IMR-90 (cell line): Measurements from ENCODE around the gene ANKRD63. TPM values are rescaled to one million over a fixed set of nuclear protein-coding genes. Genes with fewer than 3 reads are reported as not detected.

Source experiments
- ATAC-seq: fragments of 200-7000 bp; cut with Tn5 transposase; 2 replicates; pipeline ENCODE4 v1.9.1; 2020; ENCODE audit warnings: low read depth, mild to moderate bottlenecking, moderate library complexity
- BruUV-seq: library from RNA; stranded (reverse); fragments of 400-500 nt; replicated peaks from 2 replicates; lab custom pipeline; 2021; lab: Mats Ljungman, UMichigan
- CTCF ChIA-PET: fragments of 300-600 bp; formaldehyde crosslinking; extraction: SDS; loops from one replicate; lab custom pipeline; 2021; ENCODE audit warnings: antibody characterized with exemption; lab: Yijun Ruan, JAX
- POLR2A ChIA-PET: fragments of 300-600 bp; sonication (Branson Sonifier 250); formaldehyde crosslinking; loops from one replicate; lab custom pipeline; 2022; ENCODE audit warnings: antibody characterized with exemption; ENCODE audit not compliant: unreplicated experiment; lab: Charles Lee
- DNase-seq: peaks from one replicate; pipeline ENCODE4 v3.0.0; 2013
- H2AFZ ChIP-seq: replicated peaks from 2 replicates; pipeline ENCODE3; 2013; ENCODE audit warnings: low read length, mild to moderate bottlenecking; ENCODE audit not compliant: poor library complexity
- H2AK5ac ChIP-seq: 2 replicates; pipeline ENCODE4 v1.6.1; 2013; ENCODE audit warnings: low read depth, low read length, inconsistent platforms
- H2AK9ac ChIP-seq: replicated peaks from 2 replicates; pipeline ENCODE3; 2013; ENCODE audit warnings: mild to moderate bottlenecking, low read depth, low read length, moderate library complexity; ENCODE audit not compliant: poor library complexity
- H2BK120ac ChIP-seq: 2 replicates; pipeline ENCODE4 v1.6.1; 2013; ENCODE audit warnings: low read depth, low read length, inconsistent platforms
- H2BK15ac ChIP-seq: 3 replicates; pipeline ENCODE4 v1.6.1; 2013; ENCODE audit warnings: low read depth, low read length, inconsistent platforms
- H2BK20ac ChIP-seq: 2 replicates; pipeline ENCODE4 v1.6.1; 2013; ENCODE audit warnings: low read depth, mild to moderate bottlenecking, inconsistent platforms, low read length, moderate library complexity
- H2BK5ac ChIP-seq: 2 replicates; pipeline ENCODE4 v1.6.1; 2013; ENCODE audit warnings: mild to moderate bottlenecking, low read depth, low read length, inconsistent platforms; ENCODE audit not compliant: poor library complexity, severe bottlenecking
- H3K14ac ChIP-seq: replicated peaks from 2 replicates; pipeline ENCODE4 v1.6.1; 2013; ENCODE audit warnings: low read depth, low read length, inconsistent platforms
- H3K18ac ChIP-seq: 2 replicates; pipeline ENCODE4 v1.6.1; 2013; ENCODE audit warnings: low read depth, low read length, control low read depth
- H3K23ac ChIP-seq: 2 replicates; pipeline ENCODE4 v1.6.1; 2013; ENCODE audit warnings: low read depth, low read length, inconsistent platforms
- H3K27ac ChIP-seq: 2 replicates; pipeline ENCODE4 v1.5.1; 2013; ENCODE audit warnings: mild to moderate bottlenecking, control low read depth, low read length; ENCODE audit not compliant: insufficient read depth
- H3K27me3 ChIP-seq: 2 replicates; pipeline ENCODE4 v1.6.1; 2013; ENCODE audit warnings: low read length; ENCODE audit not compliant: control insufficient read depth, insufficient read depth
- H3K36me3 ChIP-seq: 2 replicates; pipeline ENCODE4 v1.6.1; 2013; ENCODE audit warnings: low read length, mixed read lengths; ENCODE audit not compliant: control insufficient read depth, insufficient read depth
- H3K4ac ChIP-seq: 2 replicates; pipeline ENCODE4 v1.6.1; 2013; ENCODE audit warnings: low read depth, low read length, inconsistent platforms
- H3K4me1 ChIP-seq: 2 replicates; pipeline ENCODE4 v1.6.1; 2013; ENCODE audit warnings: low read length, mixed read lengths; ENCODE audit not compliant: control insufficient read depth, insufficient read depth
- H3K4me2 ChIP-seq: 2 replicates; pipeline ENCODE4 v1.6.1; 2013; ENCODE audit warnings: low read depth, mild to moderate bottlenecking, control low read depth, low read length, moderate library complexity
- H3K4me3 ChIP-seq: 2 replicates; pipeline ENCODE4 v1.5.1; 2013; ENCODE audit warnings: low read depth, mild to moderate bottlenecking, control low read depth, low read length, moderate library complexity; ENCODE audit not compliant: insufficient read depth
- H3K56ac ChIP-seq: 2 replicates; pipeline ENCODE4 v1.6.1; 2013; ENCODE audit warnings: low read length, inconsistent platforms; ENCODE audit not compliant: insufficient read depth; ENCODE audit errors: extremely low read depth
- H3K79me1 ChIP-seq, 2 experiments: 2 replicates each; pipeline ENCODE4 v1.6.1; 2013; ENCODE audit warnings: low read length in 2 of 2, inconsistent platforms in 1 of 2, low read depth in 1 of 2
- H3K9ac ChIP-seq: 2 replicates; pipeline ENCODE4 v1.6.1; 2013; ENCODE audit warnings: low read depth, low read length, control low read depth
- H3K9me1 ChIP-seq: 2 replicates; pipeline ENCODE4 v1.6.1; 2013; ENCODE audit warnings: low read length, inconsistent platforms; ENCODE audit not compliant: insufficient read depth
- H3K9me3 ChIP-seq: 2 replicates; pipeline ENCODE4 v1.6.1; 2013; ENCODE audit warnings: low read length; ENCODE audit not compliant: control insufficient read depth, insufficient read depth
- H4K20me1 ChIP-seq: 2 replicates; pipeline ENCODE4 v1.6.1; 2013; ENCODE audit warnings: low read length, inconsistent platforms; ENCODE audit not compliant: insufficient read depth
- H4K5ac ChIP-seq: 2 replicates; pipeline ENCODE4 v1.6.1; 2013; ENCODE audit warnings: mild to moderate bottlenecking, low read depth, low read length, control low read depth
- H4K8ac ChIP-seq, 2 experiments: 2 replicates each; pipeline ENCODE4 v1.6.1; 2013; ENCODE audit warnings: low read depth in 2 of 2, low read length in 2 of 2, control low read depth in 1 of 2, inconsistent platforms in 1 of 2
- H4K91ac ChIP-seq: 2 replicates; pipeline ENCODE4 v1.6.1; 2013; ENCODE audit warnings: low read depth, low read length, inconsistent platforms; ENCODE audit not compliant: insufficient read depth
- CHD1 ChIP-seq: IDR thresholded peaks from 2 replicates; pipeline ENCODE4 v1.6.1; 2012; ENCODE audit warnings: low read depth, low read length, improper control_type of control experiment
- MAZ ChIP-seq: IDR thresholded peaks from 2 replicates; pipeline ENCODE4 v1.6.1; 2012; ENCODE audit warnings: low read depth, mild to moderate bottlenecking, low read length, improper control_type of control experiment, moderate library complexity, borderline replicate concordance
- MXI1 ChIP-seq: IDR thresholded peaks from 2 replicates; pipeline ENCODE4 v1.6.1; 2012; ENCODE audit warnings: low read depth, mild to moderate bottlenecking, low read length, moderate library complexity, borderline replicate concordance
- RAD21 ChIP-seq: IDR thresholded peaks from 2 replicates; pipeline ENCODE4 v1.6.1; 2012; ENCODE audit warnings: low read length, improper control_type of control experiment
- SMC3 ChIP-seq: fragments of 150-350 bp; IDR thresholded peaks from 2 replicates; pipeline ENCODE4 v1.6.1; 2016; ENCODE audit warnings: low read depth, mild to moderate bottlenecking, antibody characterized with exemption, low read length, moderate library complexity
- dilution Hi-C: fragments of 300-500 bp; cut with HindIII; formaldehyde crosslinking; loops from one replicate; pipeline ENCODE4 v1.14.3; 2018; ENCODE audit warnings: low sequenced_read_pairs; ENCODE audit not compliant: unreplicated experiment
- in situ Hi-C: fragments of 300-500 bp; cut with MboI; formaldehyde crosslinking; loops from 3 replicates; pipeline ENCODE4 v1.14.3; 2019; ENCODE audit warnings: low sequenced_read_pairs, inconsistent platforms, mixed read lengths
- intact Hi-C: fragments of 100-400 bp; cut with micrococcal nuclease; formaldehyde crosslinking; loops from 2 replicates; pipeline ENCODE4 v1.10.0; 2022
- polyA plus RNA-seq, 3 experiments: library from polyadenylated mRNA; depleted of rRNA; stranded (reverse); fragments of >200 nt; gene quantifications; 2 replicates each; pipeline ENCODE4 v1.2.3, GENCODE V29; 2012; ENCODE audit warnings: low replicate concordance in 1 of 3
- total RNA-seq: library from RNA; depleted of rRNA; stranded (reverse); fragments of >200 nt; gene quantifications from 2 replicates; pipeline ENCODE4 v1.2.3, GENCODE V29; 2012

Gene ANKRD63
- total and polyA plus RNA-seq, 2 of the 4 experiments (the other 2 are of a cell fraction) = not detected

GRCh38 chr15:40293905-40294895 lies 11.3 kb upstream of the ANKRD63 start (continued):
- TF ChIP-seq MAZ = no peak

GRCh38 chr15:40293006-40293405 lies 10.1 kb upstream of the ANKRD63 start:
- Histone ChIP-seq H3K4ac (no peak overlapping the region), H2BK5ac (no peak overlapping the region), H3K4me1 (no peaks in the 10 kb centered on the region), H3K9me1 (no peaks in the 10 kb centered on the region), H3K56ac (no peak overlapping the region), H2AFZ (no peak overlapping the region), H3K18ac (no peak overlapping the region), H3K23ac (no peak overlapping the region), H2BK20ac (no peak overlapping the region), H2BK15ac (no peak overlapping the region), H3K4me2 (no peak overlapping the region), H4K8ac (no peak overlapping the region), H2BK120ac (no peak overlapping the region), H3K27me3 (peaks cover 82% of the 10 kb centered on the region), H2AK9ac (peak overlapping the region; percentile 34), H3K9ac (no peak overlapping the region), H3K36me3 (no peaks in the 10 kb centered on the region), H3K4me3 (no peak overlapping the region), H2AK5ac (no peak overlapping the region), H4K20me1 (no peaks in the 10 kb centered on the region), H4K91ac (no peak overlapping the region), H4K5ac (no peak overlapping the region), H3K27ac (no peak overlapping the region), H3K79me1 (no peaks in the 10 kb centered on the region), H3K14ac (no peak overlapping the region), H3K9me3 (no peaks in the 10 kb centered on the region)
- no TSS peak for BruUV-seq
- dilution Hi-C loops (no loop called here), intact Hi-C loops (no loop called here), in situ Hi-C loops (no loop called here)
- ATAC-seq (no peak), DNase-seq (no peak)
- TF ChIP-seq SMC3 (no peak), RAD21 (no peak), MXI1 (no peak), CHD1 (no peak)
- POLR2A ChIA-PET = no interaction called here
- CTCF ChIA-PET = no interaction called here
